Activated CD8-positive, alpha-beta memory T cell treated with anti-CD3 and anti-CD28 coated beads, Interleukin-2, amount 50 U/mL, for 24 hours (primary cell): Measurements from ENCODE around the gene WNT5A.

ENCODE experiments used
- DNase-seq: peaks from one replicate; pipeline ENCODE4 v3.0.0-alpha.2; 2020; ENCODE audit errors: extremely low read depth

Gene WNT5A

DNA sequence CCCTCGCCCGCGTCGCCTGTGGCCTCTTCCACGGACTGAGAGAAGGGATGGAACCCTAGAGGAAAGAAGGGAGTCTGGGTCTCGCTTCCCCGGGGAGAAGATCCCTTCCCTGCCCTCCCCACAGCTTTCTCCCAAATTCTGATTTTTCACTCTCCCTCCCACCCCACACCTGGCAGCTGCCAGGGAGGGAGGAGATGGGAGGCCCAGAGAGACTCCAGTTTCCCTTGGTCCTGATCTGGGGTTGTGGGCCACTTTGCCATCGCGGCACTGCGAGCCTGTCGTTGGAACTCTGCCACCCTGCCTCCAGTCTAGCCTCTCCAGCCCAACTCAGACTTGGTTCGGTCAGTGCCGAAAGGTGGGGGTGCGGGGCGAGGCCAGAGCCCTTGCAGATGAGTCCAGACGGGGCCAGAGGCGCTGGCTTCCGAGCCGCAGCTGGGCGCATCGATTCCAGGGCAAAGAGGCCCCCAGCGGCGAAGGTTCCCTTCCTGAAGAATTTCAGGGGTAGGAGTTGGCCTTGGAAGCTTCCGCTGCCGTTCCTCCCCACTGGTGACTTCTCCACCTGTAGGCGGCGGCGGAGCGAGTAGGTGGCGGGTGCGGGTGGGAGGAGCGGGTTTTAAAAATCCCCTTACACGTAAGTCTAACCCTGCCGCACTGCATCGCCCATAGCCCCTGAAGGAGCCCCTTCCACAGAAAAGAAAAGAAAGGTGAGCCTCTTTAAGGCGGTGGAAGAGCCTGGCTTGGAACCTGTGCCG, 5.2 kb downstream of the WNT5A start:
- no peak for DNase-seq

DNA sequence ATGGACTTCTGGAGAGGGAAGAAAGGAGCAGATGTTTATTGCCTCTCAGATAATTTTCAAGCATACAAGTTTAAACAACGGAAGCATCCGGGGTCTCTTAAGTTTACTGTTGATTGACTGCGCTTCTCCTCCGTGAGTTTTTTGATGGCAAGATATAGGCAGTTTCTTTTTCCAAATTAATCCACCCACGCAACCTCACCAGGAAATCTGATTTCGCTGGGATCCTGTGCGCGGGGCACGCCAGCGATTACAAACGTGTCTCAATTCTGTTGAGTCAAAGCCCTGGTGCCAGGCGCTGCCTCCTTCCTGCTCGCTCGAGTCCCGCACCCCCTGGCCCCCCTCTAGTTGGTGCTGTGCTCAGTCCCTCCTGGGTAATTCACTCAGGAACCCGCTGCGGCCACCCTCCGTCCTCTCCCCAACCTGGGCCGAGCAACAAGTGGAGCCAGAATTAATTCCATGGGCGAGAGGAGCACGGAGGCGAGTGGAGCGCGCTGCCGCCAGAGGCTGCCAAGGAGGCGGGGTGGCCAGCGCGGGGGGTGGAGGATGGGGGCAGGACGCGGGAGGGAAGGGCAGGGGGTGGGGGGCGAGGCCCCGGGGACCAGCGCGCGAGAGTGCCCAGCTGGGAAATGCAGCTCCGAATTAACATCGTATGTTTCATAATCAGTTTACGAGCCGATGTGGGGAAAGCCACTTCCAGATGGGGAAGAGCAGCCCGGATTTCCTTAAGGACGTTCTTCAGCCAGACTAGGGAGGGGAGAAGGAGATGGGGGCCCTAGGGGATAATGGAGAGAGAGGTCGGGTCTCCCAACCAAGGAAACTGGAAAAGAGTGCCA, 6.0 kb downstream of the WNT5A start:
- DNase-seq: no peak

DNA sequence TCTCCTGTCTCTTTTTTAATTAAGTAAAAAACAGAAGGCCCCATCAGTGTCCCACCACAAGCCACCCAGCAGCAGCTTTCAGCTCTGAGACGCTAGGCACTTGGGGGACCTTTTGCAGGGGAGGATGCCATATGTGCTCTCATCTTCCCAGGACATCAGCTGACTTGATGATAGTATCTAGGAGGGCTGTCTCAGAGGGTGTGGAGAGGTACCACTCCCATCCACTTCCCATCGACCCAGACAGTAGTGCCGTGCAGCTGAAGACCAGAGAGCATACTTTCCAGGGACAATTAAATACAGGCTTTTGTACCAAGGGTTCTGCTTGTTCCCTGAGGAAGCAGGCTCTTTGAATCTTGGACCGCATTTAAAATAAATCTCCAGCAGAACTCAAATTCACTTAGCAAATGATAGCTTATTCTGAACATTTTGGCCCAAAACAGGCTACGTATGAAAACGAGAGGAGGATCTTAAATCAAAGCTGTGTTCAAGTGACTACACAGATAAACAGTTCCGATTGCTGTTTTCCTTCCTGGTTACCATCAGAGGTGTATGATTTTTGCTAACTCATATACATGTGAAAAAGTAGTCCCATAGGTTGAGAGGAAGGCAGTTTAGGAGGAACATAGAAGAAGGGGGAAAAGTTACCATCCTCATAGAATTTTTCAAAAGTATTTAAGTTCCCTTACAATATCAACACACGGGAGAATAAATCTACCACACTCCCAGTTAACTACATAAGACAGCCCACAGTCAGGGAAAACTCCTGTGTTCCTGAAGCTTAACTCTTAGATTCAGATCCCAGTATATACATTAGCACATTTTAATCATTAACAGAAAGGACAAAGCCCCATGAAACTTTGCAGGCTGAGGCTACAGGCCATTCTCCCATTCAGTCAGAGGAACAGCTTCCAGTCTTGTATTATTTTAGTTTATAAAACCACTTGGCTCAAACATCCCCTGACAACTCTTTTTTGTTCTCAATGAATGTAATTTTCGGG, 9.5 kb downstream of the WNT5A start:
- no peak for DNase-seq

DNA sequence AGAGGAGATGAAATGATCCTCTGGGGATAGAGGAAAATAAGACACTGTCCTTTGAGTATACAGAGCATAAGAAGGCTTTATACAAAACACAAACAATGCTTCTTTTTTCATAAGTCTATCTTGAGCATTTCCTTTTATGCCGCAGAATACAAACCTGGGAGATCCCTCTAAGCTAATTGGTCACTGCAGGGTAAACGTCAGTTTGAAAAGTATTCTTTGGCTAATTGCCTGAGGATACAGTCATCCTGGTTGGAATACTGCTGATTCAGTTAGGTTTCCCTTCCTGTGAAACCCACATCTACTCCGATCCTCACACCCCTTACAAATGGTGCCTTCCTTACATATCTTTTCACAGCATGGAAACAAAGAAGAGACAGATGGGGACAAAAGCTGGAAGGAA, 10.6 kb downstream of the WNT5A start:
- no peak for DNase-seq

DNA sequence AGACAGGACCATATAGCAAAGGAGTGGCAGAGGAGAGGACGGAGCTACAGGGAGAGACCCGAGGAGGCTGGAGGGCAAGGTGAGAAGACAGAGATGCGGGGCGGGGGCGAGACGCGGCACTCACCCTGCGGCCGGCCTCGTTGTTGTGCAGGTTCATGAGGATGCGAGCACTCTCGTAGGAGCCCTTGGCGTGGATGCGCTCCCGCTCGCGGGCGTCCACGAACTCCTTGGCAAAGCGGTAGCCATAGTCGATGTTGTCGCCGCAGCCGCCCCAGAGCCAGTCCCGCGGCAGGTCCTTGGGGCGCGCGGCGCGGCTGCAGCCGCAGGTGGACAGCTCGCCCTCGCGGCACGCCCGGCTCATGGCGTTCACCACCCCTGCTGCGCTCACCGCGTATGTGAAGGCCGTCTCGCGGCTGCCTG, 12.9 kb downstream of the WNT5A start:
- DNase-seq: no peak

DNA sequence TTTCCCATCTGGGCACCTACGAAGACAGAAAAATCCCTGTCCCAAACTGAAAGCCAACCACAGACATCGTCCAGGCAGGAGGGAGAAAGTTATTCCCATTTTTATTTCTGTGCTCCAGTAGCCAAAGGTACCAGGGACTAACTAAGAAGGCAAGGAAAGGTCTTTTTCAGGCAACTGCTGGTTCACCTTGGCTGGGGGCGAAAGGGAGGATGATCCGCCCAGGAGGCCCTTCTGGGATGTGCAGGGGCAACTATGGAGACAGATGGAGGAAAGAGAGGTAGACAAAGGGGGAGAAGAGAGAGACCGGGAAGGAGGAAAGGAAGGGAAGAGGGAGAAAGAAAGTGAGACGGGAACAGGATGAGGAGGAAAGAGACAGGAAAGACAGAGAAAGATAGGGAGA, 13.3 kb downstream of the WNT5A start:
- no peak for DNase-seq

DNA sequence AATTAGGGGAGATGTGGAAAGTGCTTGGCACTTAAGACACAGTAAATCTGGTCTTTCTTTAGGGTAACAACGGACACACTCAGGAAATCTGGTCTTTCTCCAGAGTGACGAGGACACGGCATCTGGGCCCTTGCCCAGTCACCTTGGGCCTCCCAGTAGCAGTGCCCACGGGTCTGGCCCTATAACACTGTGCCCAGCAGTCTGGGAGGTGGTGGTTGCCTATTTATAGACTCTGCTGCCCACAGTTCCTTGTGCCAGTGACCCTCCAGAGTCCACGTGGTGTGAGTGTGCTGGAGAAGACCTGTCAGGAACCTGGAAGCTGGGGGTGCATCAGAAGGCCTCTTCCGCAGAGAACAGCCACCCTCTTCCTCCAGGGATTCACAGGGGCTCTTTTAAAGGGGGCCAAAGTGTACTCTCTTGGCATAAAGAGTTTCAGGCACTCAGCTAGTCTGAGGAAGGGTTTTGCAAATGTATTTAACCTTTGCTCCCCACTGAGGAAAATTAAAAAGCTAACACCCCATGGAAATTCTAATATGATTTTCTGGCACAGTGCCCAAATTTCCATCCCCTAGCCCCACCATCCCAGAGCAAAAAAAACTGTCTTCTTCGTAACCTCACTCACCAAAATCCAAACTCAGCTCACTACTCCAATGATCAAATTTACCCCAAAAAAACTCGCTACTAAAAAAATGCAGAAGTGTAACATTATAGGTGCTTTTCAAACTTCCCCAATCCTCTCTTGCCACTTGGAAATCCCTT, 15.4 kb downstream of the WNT5A start:
- no peak for DNase-seq

DNA sequence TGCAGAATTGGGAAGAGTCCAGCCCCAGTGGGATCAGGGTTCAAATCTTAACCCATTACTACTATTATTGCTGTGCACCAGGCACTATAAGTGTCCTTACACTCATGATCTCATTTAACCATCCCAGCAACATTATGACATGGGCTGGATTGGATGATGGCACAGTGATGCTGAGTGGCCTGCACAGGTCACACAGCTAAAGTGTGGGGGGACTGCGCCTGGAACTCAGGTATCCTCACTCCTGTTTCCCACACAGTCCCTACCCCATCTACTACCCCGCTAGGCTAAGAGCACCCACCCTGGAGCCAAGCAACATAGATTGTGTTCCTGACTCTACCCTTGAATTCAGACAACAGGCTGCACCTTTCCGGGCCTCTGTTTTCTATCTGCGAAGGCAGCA, 16.0 kb downstream of the WNT5A start:
- DNase-seq: no peak

DNA sequence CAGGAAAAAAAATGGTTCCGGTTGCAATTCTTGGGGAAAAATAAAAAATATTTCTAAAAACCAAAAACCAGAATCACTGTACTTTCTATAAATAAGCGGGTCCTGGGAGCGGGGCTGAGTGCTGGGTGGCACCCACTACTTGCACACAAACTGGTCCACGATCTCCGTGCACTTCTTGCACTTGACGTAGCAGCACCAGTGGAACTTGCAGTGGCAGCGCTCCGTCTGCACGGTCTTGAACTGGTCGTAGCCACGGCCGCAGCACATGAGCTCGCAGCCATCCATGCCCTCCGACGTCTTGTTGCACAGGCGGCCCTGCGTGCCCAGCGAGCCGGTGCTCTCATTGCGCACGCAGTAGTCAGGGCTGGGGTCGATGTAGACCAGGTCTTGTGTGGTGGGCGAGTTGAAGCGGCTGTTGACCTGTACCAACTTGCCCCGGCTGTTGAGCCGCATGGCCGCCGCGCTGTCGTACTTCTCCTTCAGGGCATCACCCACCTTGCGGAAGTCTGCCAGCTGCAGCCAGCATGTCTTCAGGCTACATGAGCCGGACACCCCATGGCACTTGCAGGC, 17.1 kb downstream of the WNT5A start:
- no peak for DNase-seq

DNA sequence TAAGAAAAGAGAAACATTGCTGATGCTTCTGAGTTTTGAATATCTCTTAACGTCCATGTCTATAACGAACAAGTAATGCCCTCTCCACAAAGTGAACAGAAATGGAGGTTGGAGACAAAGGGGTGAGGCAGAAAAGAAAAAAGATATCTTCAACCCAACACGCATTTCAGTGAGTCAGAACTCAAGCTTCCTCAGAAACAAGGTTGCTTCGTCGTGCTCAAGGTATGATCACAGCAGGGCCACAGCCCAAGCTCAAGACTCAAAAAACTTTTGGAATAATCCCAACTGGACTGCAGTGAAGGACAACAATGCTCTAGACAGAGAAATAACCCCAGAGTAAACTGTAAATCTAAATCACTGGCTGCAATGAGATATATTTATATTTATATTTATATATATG, 18.9 kb downstream of the WNT5A start:
- no peak for DNase-seq

DNA sequence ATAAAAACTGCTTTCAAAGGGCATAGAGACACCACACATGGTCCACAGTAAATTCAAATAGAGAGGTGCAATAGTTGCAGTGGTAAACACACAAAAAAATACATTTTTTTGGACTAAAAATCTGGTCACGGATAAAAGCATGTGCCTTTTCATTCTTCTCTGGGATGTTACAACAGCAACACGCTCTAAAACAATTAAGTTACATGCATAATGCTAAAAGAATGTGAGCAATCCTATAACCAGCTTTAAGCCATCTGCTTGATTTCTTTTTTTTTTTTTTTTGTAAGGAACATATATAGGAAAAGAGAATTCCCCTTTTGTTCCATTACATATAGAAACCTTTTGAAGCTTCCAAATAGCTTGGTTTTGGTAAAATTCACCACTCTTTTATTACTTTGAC, 20.0 kb downstream of the WNT5A start:
- no peak for DNase-seq

DNA sequence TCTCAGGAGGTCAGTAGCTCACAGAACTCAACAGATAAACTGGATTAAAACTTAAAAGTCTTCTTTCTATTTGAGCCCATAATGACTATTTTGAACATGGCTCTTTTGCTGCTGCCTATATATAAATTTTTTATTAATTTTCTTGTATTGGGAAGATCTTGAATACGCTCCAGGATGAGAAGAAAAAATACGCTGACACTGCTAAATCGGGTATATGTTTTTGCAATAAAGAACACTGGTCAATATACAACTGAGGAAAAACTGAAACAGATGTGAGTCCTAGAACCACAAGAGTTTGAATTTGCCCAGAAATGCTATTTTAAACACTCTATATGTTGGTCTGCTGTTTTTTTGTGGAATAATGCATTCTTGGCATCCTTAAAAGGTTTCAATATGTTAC, 20.6 kb downstream of the WNT5A start:
- DNase-seq: no peak

DNA sequence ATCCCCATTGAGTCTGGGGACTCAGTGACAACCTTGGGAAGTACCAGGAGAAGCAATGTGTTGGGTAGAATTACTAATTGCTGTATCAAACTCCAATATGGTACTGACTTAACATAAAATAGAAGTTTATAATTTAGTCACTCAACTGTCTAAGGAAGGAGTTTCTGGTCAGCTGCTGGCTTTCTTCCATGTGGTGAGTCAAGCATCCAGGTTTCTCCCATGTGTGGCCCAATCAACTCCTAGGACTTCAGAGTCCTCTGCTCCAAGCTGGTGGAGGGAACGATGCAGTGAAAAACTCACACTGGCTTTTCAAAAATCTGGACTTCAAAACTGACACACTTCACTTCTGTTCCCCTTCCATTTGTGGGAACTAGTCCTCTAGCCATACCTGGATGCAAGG, 25.2 kb downstream of the WNT5A start:
- no peak for DNase-seq

DNA sequence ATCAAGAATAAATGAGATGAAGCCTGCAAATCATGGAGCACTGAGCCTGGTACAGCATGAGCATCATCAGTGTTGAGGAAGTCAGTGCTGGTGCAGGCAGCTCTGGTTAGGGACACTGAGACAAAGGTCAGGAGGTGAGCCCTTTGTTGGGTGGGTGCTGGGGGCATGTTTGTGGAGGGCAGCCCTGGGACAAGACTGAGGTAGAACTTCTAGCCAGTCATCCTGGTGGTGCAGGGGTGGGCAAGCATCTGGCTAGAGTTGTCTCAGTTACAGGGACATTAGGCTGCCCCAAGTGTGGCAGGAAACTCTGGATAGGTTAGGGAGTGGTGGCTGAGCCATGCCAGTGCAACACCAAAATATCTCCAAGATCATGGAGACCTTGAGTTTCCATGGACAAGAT, 27.3 kb downstream of the WNT5A start:
- no peak for DNase-seq

DNA sequence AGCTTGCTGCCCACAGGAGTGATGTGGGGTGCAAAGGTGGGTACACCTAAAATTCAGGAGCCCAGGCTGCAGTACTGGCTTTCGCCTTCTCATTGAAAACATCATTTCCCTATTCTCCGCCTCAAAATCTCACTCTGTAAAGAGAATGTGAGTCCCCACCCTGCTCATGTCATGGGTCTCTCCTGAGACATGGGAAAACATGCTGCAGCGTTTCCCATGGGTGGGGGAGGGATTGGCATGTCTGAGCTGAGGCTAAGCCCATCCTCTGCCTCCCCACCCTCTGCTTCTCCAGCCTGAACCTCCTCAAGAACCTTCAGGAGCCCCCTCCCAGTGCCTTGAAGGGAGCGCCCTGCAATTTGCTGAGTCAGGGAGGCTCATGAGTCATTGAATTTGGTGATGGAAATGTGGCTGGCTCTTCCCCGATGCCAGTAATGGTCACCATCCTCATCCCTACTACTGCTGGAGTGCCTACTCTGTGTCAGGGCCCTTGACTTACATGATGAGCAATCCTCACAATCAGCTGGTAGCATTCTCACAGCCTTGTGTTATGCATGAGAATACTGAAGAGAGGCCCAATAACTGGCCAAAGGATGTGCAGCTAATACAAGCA, 28.8 kb downstream of the WNT5A start:
- DNase-seq: no peak

DNA sequence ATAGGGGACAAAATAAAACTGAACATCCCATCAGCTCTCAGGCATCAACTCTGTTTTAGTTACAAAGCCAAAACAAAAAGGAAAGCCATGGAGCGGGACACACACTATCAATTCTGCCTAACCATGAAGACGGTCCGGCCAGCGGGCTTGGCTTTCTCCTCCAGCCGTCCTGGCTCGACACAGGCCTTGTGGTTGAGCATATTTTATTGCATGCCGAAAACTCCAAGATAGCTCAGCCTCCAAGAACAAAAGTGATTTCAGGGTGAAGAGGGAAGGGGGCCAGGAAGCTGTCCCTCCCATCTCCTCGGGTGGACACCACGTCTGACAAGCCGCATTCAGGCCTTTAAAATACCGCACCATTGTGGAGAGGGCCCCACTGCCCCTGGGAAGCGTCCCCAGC, 31.2 kb downstream of the WNT5A start:
- no peak for DNase-seq

DNA sequence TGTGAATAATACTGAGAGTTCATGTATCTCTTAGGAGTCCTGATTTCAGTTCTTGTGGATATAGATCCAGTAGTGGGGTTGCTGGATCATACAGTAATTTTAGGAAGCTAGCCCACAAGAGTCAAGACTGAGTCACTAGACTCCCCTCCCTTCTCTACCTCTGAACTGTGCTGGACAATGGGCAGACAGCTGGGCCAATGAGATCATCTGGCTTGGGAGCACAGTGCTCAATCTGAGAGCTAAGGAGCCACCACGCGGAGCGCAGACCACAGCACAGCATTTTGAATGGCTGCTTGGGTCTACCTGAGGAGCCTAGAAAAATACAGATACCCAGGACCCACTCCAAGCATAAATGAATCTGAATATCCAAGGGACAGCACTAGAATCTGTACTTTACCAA, 32.5 kb downstream of the WNT5A start:
- DNase-seq: no peak

DNA sequence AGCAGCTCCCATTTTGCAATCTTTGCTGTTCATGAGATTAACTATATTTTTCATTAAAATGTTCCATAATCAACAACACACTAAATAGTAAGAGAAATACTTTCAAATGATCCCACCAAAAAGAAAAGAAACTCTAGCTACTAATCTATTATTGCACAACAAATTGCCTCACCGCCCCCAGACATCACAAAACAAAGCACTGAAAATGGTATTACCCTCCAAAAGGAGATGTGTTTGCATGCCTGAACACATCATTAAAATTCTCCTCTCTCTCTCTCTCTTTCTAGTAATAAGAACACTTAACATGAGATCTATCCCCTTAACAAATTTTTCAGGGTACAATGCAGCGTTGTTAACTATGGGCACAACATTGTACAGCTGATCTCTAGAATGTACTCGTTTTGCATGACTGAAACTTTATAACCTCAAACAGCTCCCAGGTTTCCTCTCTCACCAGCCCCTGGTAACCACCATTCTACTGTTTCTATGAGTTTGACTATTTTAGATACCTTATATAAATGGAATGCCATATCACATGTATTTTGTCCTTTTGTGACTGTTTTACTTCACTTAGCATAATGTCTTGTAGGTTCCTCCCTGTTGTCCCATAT, 33.1 kb downstream of the WNT5A start:
- no peak for DNase-seq

DNA sequence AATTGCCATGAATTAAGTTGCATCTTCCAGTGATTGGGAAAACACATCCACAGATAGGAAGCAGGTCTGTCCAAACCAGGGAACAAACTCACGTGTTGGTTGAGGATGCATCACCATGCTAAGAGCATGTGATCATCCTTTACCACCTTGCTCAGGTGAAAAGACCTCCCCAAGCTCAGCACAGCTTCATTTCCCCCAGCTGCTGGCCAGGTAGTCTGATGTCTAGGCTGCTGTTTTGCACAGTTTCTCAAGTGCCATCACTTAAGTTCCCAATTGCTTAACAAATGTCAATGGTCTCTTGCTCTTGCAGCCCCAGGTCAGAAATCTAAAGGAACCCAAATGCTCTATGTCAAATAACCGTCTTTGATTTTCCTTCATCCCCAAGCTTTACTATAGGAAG, 34.2 kb downstream of the WNT5A start:
- DNase-seq: no peak

DNA sequence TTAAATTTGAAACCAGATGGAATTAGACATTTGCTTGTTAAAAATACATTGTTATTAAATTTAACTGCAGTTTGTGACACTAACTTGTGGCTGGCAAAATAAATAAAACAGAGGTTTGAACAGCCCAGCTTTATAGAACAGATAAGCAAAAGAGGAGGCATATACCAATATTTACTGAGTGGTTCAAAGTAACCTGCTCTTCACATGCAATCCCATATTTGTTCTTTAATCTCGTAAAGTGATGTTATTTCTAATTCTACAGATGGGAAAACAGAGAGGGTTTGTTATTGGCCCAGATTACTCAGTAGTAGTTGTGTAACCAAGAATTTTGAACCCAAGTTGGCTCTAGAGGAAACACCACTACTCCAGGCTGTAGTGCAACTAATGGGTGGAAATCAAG, 37.6 kb downstream of the WNT5A start:
- DNase-seq: no peak
